Stimulated activated CD4-positive, alpha-beta T cell treated with anti-CD3 and anti-CD28 coated beads, Interleukin-1b, Interleukin-23, amount 100 ng/mL, for 1 hour (primary cell): Measurements from ENCODE around the gene NTM.
"Not testable (repeated sequence)": the region's sequence is repeated elsewhere in the genome, so short reads cannot be mapped to it uniquely, and the experiment has no call there.

Experiments
- DNase-seq, 2 donors: peaks; one replicate each; pipeline ENCODE4 v3.0.0-alpha.2; 2020; ENCODE audit warnings: low read depth in 2 of 2

The NTM gene

GRCh38 chr11:131422029-131422428 lies 51.6 kb downstream of the NTM start:
- DNase-seq, result no peak

- no peak for DNase-seq
Observed at GRCh38 chr11:131422496-131422895, 52.1 kb downstream of the NTM start.

- DNase-seq, result no peak
Observed at GRCh38 chr11:131423688-131424087, 53.3 kb downstream of the NTM start.

- not testable (repeated sequence) for DNase-seq
Observed at GRCh38 chr11:131424257-131424876, 54.0 kb downstream of the NTM start.

GRCh38 chr11:131425285-131425684 lies 54.9 kb downstream of the NTM start:
- DNase-seq, result no peak

GRCh38 chr11:131428853-131429252 lies 58.4 kb downstream of the NTM start:
- no peak for DNase-seq

GRCh38 chr11:131430473-131431208 lies 60.2 kb downstream of the NTM start:
- DNase-seq, result no peak

- DNase-seq, result no peak
Observed at GRCh38 chr11:131441051-131441810, 70.8 kb downstream of the NTM start.

GRCh38 chr11:131446590-131447275 lies 76.3 kb downstream of the NTM start:
- no peak for DNase-seq

- no peak for DNase-seq
Observed at GRCh38 chr11:131447277-131447815, 76.9 kb downstream of the NTM start.

- no peak for DNase-seq
Observed at GRCh38 chr11:131447898-131448297, 77.5 kb downstream of the NTM start.

GRCh38 chr11:131449036-131450019 lies 78.9 kb downstream of the NTM start:
- DNase-seq, result no peak

GRCh38 chr11:131454490-131454889 lies 84.1 kb downstream of the NTM start:
- no peak for DNase-seq

GRCh38 chr11:131454989-131455388 lies 84.6 kb downstream of the NTM start:
- no peak for DNase-seq

- DNase-seq, result no peak
Observed at GRCh38 chr11:131455843-131456704, 85.7 kb downstream of the NTM start.

- DNase-seq, result no peak
Observed at GRCh38 chr11:131457163-131457562, 86.7 kb downstream of the NTM start.

GRCh38 chr11:131458421-131458820 lies 88.0 kb downstream of the NTM start:
- no peak for DNase-seq

GRCh38 chr11:131460931-131461330 lies 90.5 kb downstream of the NTM start:
- no peak for DNase-seq

GRCh38 chr11:131462622-131463021 lies 92.2 kb downstream of the NTM start:
- DNase-seq, result no peak

- DNase-seq, result no peak
Observed at GRCh38 chr11:131463162-131463561, 92.7 kb downstream of the NTM start.
